HG03354 (cell line): ENCODE measurements around the gene PDE8A.
"Not testable (repeated sequence)": the region's sequence is repeated elsewhere in the genome, so short reads cannot be mapped to it uniquely, and the experiment has no call there.

Experiments used
- ATAC-seq: cut with Tn5 transposase; IDR thresholded peaks from one replicate; pipeline ENCODE4 v1.9.1; 2021; ENCODE audit warnings: mild to moderate bottlenecking; ENCODE audit not compliant: unreplicated experiment, poor library complexity, severe bottlenecking

PDE8A gene

GRCh38 chr15:85151861-85152260 lies 170.2 kb downstream of the PDE8A start:
- no peak for ATAC-seq

GRCh38 chr15:85154061-85154460 lies 172.4 kb downstream of the PDE8A start:
- no peak for ATAC-seq

GRCh38 chr15:85155360-85155759 lies 173.7 kb downstream of the PDE8A start:
- no peak for ATAC-seq

- ATAC-seq: no peak
Measured at GRCh38 chr15:85155857-85156256, 174.2 kb downstream of the PDE8A start.

GRCh38 chr15:85157344-85157743 lies 175.7 kb downstream of the PDE8A start:
- no peak for ATAC-seq

- ATAC-seq: no peak
Measured at GRCh38 chr15:85162237-85162636, 180.6 kb downstream of the PDE8A start.

GRCh38 chr15:85164841-85165466 lies 183.3 kb downstream of the PDE8A start:
- no peak for ATAC-seq

- ATAC-seq: no peak
Measured at GRCh38 chr15:85167568-85167967, 185.9 kb downstream of the PDE8A start.

GRCh38 chr15:85168642-85169173 lies 187.1 kb downstream of the PDE8A start:
- ATAC-seq: no peak

GRCh38 chr15:85171736-85172135 lies 190.1 kb downstream of the PDE8A start:
- ATAC-seq: no peak

GRCh38 chr15:85172846-85173490 lies 191.3 kb downstream of the PDE8A start:
- ATAC-seq: no peak

GRCh38 chr15:85173630-85174029 lies 192.0 kb downstream of the PDE8A start:
- ATAC-seq: not testable (repeated sequence)

GRCh38 chr15:85174521-85174920 lies 192.9 kb downstream of the PDE8A start:
- ATAC-seq: no peak

- ATAC-seq: not testable (repeated sequence)
Measured at GRCh38 chr15:85177042-85177515, 195.4 kb downstream of the PDE8A start.

- ATAC-seq: no peak
Measured at GRCh38 chr15:85178308-85178707, 196.7 kb downstream of the PDE8A start.

GRCh38 chr15:85179700-85180099 lies 198.0 kb downstream of the PDE8A start:
- ATAC-seq: no peak

- ATAC-seq: not testable (repeated sequence)
Measured at GRCh38 chr15:85185350-85185749, 203.7 kb downstream of the PDE8A start.

GRCh38 chr15:85188171-85188577 lies 206.5 kb downstream of the PDE8A start:
- not testable (repeated sequence) for ATAC-seq
